ENCODE measurements around the gene DOK6. TPM values are rescaled to one million over a fixed set of nuclear protein-coding genes. Genes with fewer than 3 reads are reported as not detected.

The DOK6 gene
- total RNA-seq, 2 experiments from 2014 or later = not detected

GRCh38 chr18:69777248-69777647 lies 376.6 kb downstream of the DOK6 start:
- ChIA-PET CTCF (no interaction called here), POLR2A (no interaction called here)
- Mint-ChIP-seq H3K9me3 (ENCODE audit: insufficient read depth) (peaks cover 7% of the 10 kb centered on the region), H3K4me3 (no peak overlapping the region), H3K27me3 (ENCODE audit: low read depth) (no peaks in the 10 kb centered on the region), H3K27ac (no peak overlapping the region), H3K36me3 (ENCODE audit: low read depth) (no peaks in the 10 kb centered on the region), H3K4me1 (ENCODE audit: low read depth) (peaks cover 10% of the 10 kb centered on the region)
- DNase-seq (no peak), ATAC-seq (no peak)

GRCh38 chr18:69778680-69779079 lies 378.0 kb downstream of the DOK6 start:
- Mint-ChIP-seq H3K9me3 (ENCODE audit: insufficient read depth) (peaks cover 7% of the 10 kb centered on the region), H3K27me3 (ENCODE audit: low read depth) (no peaks in the 10 kb centered on the region), H3K36me3 (ENCODE audit: low read depth) (no peaks in the 10 kb centered on the region), H3K4me1 (ENCODE audit: low read depth) (peaks cover 10% of the 10 kb centered on the region), H3K4me3 (no peak overlapping the region), H3K27ac (no peak overlapping the region)
- no peak for ATAC-seq
- ChIA-PET CTCF (no interaction called here), POLR2A (no interaction called here)
- DNase-seq = no peak

GRCh38 chr18:69780851-69781250 lies 380.2 kb downstream of the DOK6 start:
- DNase-seq = no peak
- H3K9me3 Mint-ChIP-seq (ENCODE audit: insufficient read depth) = no peaks in the 10 kb centered on the region
- H3K36me3 Mint-ChIP-seq (ENCODE audit: low read depth) = no peaks in the 10 kb centered on the region
- H3K27me3 Mint-ChIP-seq (ENCODE audit: low read depth) = no peaks in the 10 kb centered on the region
- no peak overlapping the region for H3K27ac Mint-ChIP-seq
- ChIA-PET CTCF (no interaction called here), POLR2A (no interaction called here)
- no peak for ATAC-seq
- no peak overlapping the region for H3K4me3 Mint-ChIP-seq
- no peaks in the 10 kb centered on the region for H3K4me1 Mint-ChIP-seq (ENCODE audit: low read depth)

- ATAC-seq (no peak), DNase-seq (no peak)
- no peak overlapping the region for H3K4me3 Mint-ChIP-seq
- H3K27ac Mint-ChIP-seq = no peak overlapping the region
- no peaks in the 10 kb centered on the region for H3K9me3 Mint-ChIP-seq (ENCODE audit: insufficient read depth)
- H3K36me3 Mint-ChIP-seq (ENCODE audit: low read depth) = no peaks in the 10 kb centered on the region
- CTCF ChIA-PET = no interaction called here
- H3K4me1 Mint-ChIP-seq (ENCODE audit: low read depth) = no peaks in the 10 kb centered on the region
- H3K27me3 Mint-ChIP-seq (ENCODE audit: low read depth) = no peaks in the 10 kb centered on the region
- POLR2A ChIA-PET = no interaction called here
These were observed 384.1 kb downstream of the DOK6 start for GRCh38 chr18:69784815-69785214.

- Mint-ChIP-seq H3K27ac (no peak overlapping the region), H3K4me1 (ENCODE audit: low read depth) (no peaks in the 10 kb centered on the region), H3K27me3 (ENCODE audit: low read depth) (no peaks in the 10 kb centered on the region), H3K36me3 (ENCODE audit: low read depth) (no peaks in the 10 kb centered on the region), H3K4me3 (no peak overlapping the region), H3K9me3 (ENCODE audit: insufficient read depth) (no peaks in the 10 kb centered on the region)
- CTCF ChIA-PET = interaction anchor here (1.2 kb wide), 1 partner anchor 20 kb away, joined by 3 read pairs; no protein-coding TSS in a partner anchor
- POLR2A ChIA-PET = no interaction called here
- DNase-seq (no peak), ATAC-seq (no peak)
These were observed 384.8 kb downstream of the DOK6 start for GRCh38 chr18:69785466-69785865.

GRCh38 chr18:69786427-69786826 lies 385.7 kb downstream of the DOK6 start:
- ChIA-PET CTCF (interaction anchor here (1.2 kb wide), 1 partner anchor 21 kb away, joined by 3 read pairs; no protein-coding TSS in a partner anchor), POLR2A (no interaction called here)
- ATAC-seq (no peak), DNase-seq (no peak)
- H3K4me3 Mint-ChIP-seq = no peak overlapping the region
- H3K9me3 Mint-ChIP-seq (ENCODE audit: insufficient read depth) = no peaks in the 10 kb centered on the region
- H3K4me1 Mint-ChIP-seq (ENCODE audit: low read depth) = no peaks in the 10 kb centered on the region
- H3K27ac Mint-ChIP-seq = no peak overlapping the region
- H3K36me3 Mint-ChIP-seq (ENCODE audit: low read depth) = no peaks in the 10 kb centered on the region
- no peaks in the 10 kb centered on the region for H3K27me3 Mint-ChIP-seq (ENCODE audit: low read depth)

GRCh38 chr18:69787825-69788547 lies 387.3 kb downstream of the DOK6 start:
- POLR2A ChIA-PET = no interaction called here
- ATAC-seq = no peak
- H3K4me3 Mint-ChIP-seq = no peak overlapping the region

GRCh38 chr18:69789794-69790193 lies 389.1 kb downstream of the DOK6 start:
- ATAC-seq (no peak), DNase-seq (no peak)
- no peaks in the 10 kb centered on the region for H3K4me1 Mint-ChIP-seq (ENCODE audit: low read depth)
- no peaks in the 10 kb centered on the region for H3K27me3 Mint-ChIP-seq (ENCODE audit: low read depth)
- H3K27ac Mint-ChIP-seq = no peak overlapping the region
- ChIA-PET POLR2A (no interaction called here), CTCF (no interaction called here)
- H3K4me3 Mint-ChIP-seq = no peak overlapping the region
- H3K9me3 Mint-ChIP-seq (ENCODE audit: insufficient read depth) = peaks cover 6% of the 10 kb centered on the region
- no peaks in the 10 kb centered on the region for H3K36me3 Mint-ChIP-seq (ENCODE audit: low read depth)

More at GRCh38 chr18:69787825-69788547, 387.3 kb downstream of the DOK6 start:
- Mint-ChIP-seq H3K27ac (no peak overlapping the region), H3K4me1 (ENCODE audit: low read depth) (no peaks in the 10 kb centered on the region), H3K9me3 (ENCODE audit: insufficient read depth) (peaks cover 6% of the 10 kb centered on the region), H3K36me3 (ENCODE audit: low read depth) (no peaks in the 10 kb centered on the region), H3K27me3 (ENCODE audit: low read depth) (no peaks in the 10 kb centered on the region)
- CTCF ChIA-PET = no interaction called here
- DNase-seq = no peak

GRCh38 chr18:69790649-69791048 lies 390.0 kb downstream of the DOK6 start:
- Mint-ChIP-seq H3K27ac (no peak overlapping the region), H3K4me3 (no peak overlapping the region), H3K27me3 (ENCODE audit: low read depth) (no peaks in the 10 kb centered on the region), H3K4me1 (ENCODE audit: low read depth) (no peaks in the 10 kb centered on the region), H3K9me3 (ENCODE audit: insufficient read depth) (peaks cover 6% of the 10 kb centered on the region), H3K36me3 (ENCODE audit: low read depth) (no peaks in the 10 kb centered on the region)
- ATAC-seq (no peak), DNase-seq (no peak)
- POLR2A ChIA-PET = no interaction called here
- CTCF ChIA-PET = no interaction called here

GRCh38 chr18:69795791-69796190 lies 395.1 kb downstream of the DOK6 start:
- peaks cover 6% of the 10 kb centered on the region for H3K9me3 Mint-ChIP-seq (ENCODE audit: insufficient read depth)
- ATAC-seq (no peak), DNase-seq (no peak)
- POLR2A ChIA-PET = no interaction called here
- H3K36me3 Mint-ChIP-seq (ENCODE audit: low read depth) = no peaks in the 10 kb centered on the region
- no peaks in the 10 kb centered on the region for H3K27me3 Mint-ChIP-seq (ENCODE audit: low read depth)
- CTCF ChIA-PET = no interaction called here
- no peak overlapping the region for H3K4me3 Mint-ChIP-seq
- H3K4me1 Mint-ChIP-seq (ENCODE audit: low read depth) = no peaks in the 10 kb centered on the region
- H3K27ac Mint-ChIP-seq = no peak overlapping the region

- Mint-ChIP-seq H3K27ac (no peak overlapping the region), H3K27me3 (ENCODE audit: low read depth) (no peaks in the 10 kb centered on the region), H3K36me3 (ENCODE audit: low read depth) (no peaks in the 10 kb centered on the region), H3K9me3 (ENCODE audit: insufficient read depth) (no peaks in the 10 kb centered on the region), H3K4me1 (ENCODE audit: low read depth) (no peaks in the 10 kb centered on the region), H3K4me3 (no peak overlapping the region)
- ChIA-PET CTCF (no interaction called here), POLR2A (interaction anchor here (1.1 kb wide), 1 partner anchor 18 kb away, joined by 3 read pairs; no protein-coding TSS in a partner anchor)
- ATAC-seq (no peak), DNase-seq (no peak)
These were observed 404.3 kb downstream of the DOK6 start for GRCh38 chr18:69804776-69805501.

GRCh38 chr18:69808399-69808798 lies 407.7 kb downstream of the DOK6 start:
- DNase-seq = no peak
- H3K27ac Mint-ChIP-seq = no peak overlapping the region
- no peaks in the 10 kb centered on the region for H3K9me3 Mint-ChIP-seq (ENCODE audit: insufficient read depth)
- no peaks in the 10 kb centered on the region for H3K4me1 Mint-ChIP-seq (ENCODE audit: low read depth)
- ChIA-PET POLR2A (no interaction called here), CTCF (no interaction called here)
- H3K27me3 Mint-ChIP-seq (ENCODE audit: low read depth) = no peaks in the 10 kb centered on the region
- no peak for ATAC-seq
- H3K4me3 Mint-ChIP-seq = no peak overlapping the region
- no peaks in the 10 kb centered on the region for H3K36me3 Mint-ChIP-seq (ENCODE audit: low read depth)
